Lung microvascular endothelial cell (primary cell): ENCODE measurements around the gene KCNH3. TPM values are rescaled to one million over a fixed set of nuclear protein-coding genes. Genes with fewer than 3 reads are reported as not detected.
"Not testable (repeated sequence)": the region's sequence is repeated elsewhere in the genome, so short reads cannot be mapped to it uniquely, and the experiment has no call there.

Experiments used
- DNase-seq, 2 donors: peaks; one replicate each; pipeline versions ENCODE4 v3.0.0 to v3.0.0-alpha.2; 2010; ENCODE audit warnings: low read depth in 2 of 2
- total RNA-seq: library from RNA; depleted of rRNA; stranded (reverse); fragments of >200 nt; gene quantifications from 2 replicates; pipeline ENCODE4 v1.2.1, GENCODE V29; 2014

The KCNH3 gene
- total RNA-seq = under 0.01 TPM in 1 of 2 replicates, not detected in the other

- peak; percentile 45 to 59 for DNase-seq
Observed at GRCh38 chr12:49538510-49539403, at the start of gene KCNH3. Gene KCNH3 (plus strand): TSS chr12:49539030. CDS start chr12:49539417, 387 bp downstream.

- DNase-seq = no peak
Observed at GRCh38 chr12:49489154-49489553, 49.7 kb upstream of the KCNH3 start.

GRCh38 chr12:49489720-49490119, 49.1 kb upstream of the KCNH3 start:
- peak in 1 of 2 donors; percentile 88 for DNase-seq

- no peak for DNase-seq
Observed at GRCh38 chr12:49491823-49492222, 47.0 kb upstream of the KCNH3 start.

GRCh38 chr12:49493900-49494299, 44.9 kb upstream of the KCNH3 start:
- no peak for DNase-seq

GRCh38 chr12:49496417-49497360, 42.1 kb upstream of the KCNH3 start:
- DNase-seq = no peak

GRCh38 chr12:49501895-49502294, 36.9 kb upstream of the KCNH3 start:
- DNase-seq = peak in 1 of 2 donors; percentile 41

GRCh38 chr12:49502590-49502989, 36.2 kb upstream of the KCNH3 start:
- DNase-seq = peak in 1 of 2 donors; percentile 68

GRCh38 chr12:49503674-49504180, 35.1 kb upstream of the KCNH3 start:
- peak; percentile 89 to 98 for DNase-seq

GRCh38 chr12:49505672-49506071, 33.2 kb upstream of the KCNH3 start:
- peak; percentile 22 to 64 for DNase-seq

GRCh38 chr12:49507139-49507538, 31.7 kb upstream of the KCNH3 start:
- peak; percentile 88 to 98 for DNase-seq

- not testable (repeated sequence) for DNase-seq
Observed at GRCh38 chr12:49509681-49510080, 29.1 kb upstream of the KCNH3 start.

GRCh38 chr12:49511410-49511809, 27.4 kb upstream of the KCNH3 start:
- no peak for DNase-seq

- no peak for DNase-seq
Observed at GRCh38 chr12:49512546-49512945, 26.3 kb upstream of the KCNH3 start.

- DNase-seq = peak; percentile 58 to 94
Observed at GRCh38 chr12:49515266-49515665, 23.6 kb upstream of the KCNH3 start.

- DNase-seq = peak; percentile 53 to 74
Observed at GRCh38 chr12:49518914-49519573, 19.8 kb upstream of the KCNH3 start.

GRCh38 chr12:49519574-49519936, 19.3 kb upstream of the KCNH3 start:
- no peak for DNase-seq

- no peak for DNase-seq
Observed at GRCh38 chr12:49521389-49521788, 17.4 kb upstream of the KCNH3 start.

- DNase-seq = peak; percentile 35 to 46
Observed at GRCh38 chr12:49524660-49525324, 14.0 kb upstream of the KCNH3 start.

GRCh38 chr12:49525942-49526341, 12.9 kb upstream of the KCNH3 start:
- DNase-seq = no peak
